ENCODE measurements around the gene MS4A12.
"Not testable (repeated sequence)": the region's sequence is repeated elsewhere in the genome, so short reads cannot be mapped to it uniquely, and the experiment has no call there.

GRCh38 chr11:60510209-60510608 is 17.6 kb downstream of the MS4A12 start:
- TF ChIP-seq CTCF, POLR2A (IDR thresholded peaks at IDR 0.05): not testable (repeated sequence)

Measured in upper lobe of left lung (tissue), 4 donors.